Hematopoietic multipotent progenitor cell treated with erythropoietin and hydrocortisone succinate and interleukin-3 and kit ligand, for 15 days (in vitro differentiated cells): ENCODE measurements around the gene BDNF.
"Not testable (repeated sequence)": the region's sequence is repeated elsewhere in the genome, so short reads cannot be mapped to it uniquely, and the experiment has no call there.

Experiments used
- DNase-seq: peaks from one replicate; pipeline ENCODE4 v3.0.0-alpha.2; 2015; ENCODE audit warnings: low spot score

Gene BDNF

DNA sequence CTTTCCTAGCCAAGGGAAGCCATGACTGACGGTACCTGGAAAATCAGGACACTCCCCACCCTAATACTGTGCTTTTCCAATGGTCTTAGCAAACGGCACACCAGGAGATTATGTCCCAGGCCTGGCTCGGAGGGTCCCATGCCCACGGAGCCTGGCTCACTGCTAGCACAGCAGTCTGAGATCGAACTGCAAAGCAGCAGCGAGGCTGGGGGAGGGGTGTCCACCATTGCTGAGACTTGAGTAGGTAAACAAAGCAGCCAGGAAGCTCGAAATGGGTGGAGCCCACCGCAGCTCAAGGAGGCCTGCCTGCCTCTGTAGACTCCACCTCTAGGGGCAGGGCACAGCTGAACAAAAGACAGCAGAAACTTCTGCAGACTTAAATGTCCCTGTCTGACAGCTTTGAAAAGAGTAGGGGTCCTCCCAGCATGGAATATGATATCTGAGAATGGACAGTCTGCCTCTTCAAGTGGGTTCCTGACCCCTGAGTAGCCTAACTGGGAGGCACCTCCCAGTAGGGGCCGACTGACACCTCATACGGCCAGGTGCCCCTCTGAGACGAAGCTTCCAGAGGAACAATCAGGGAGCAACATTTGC, 34.6 kb downstream of the BDNF start:
- not testable (repeated sequence) for DNase-seq

DNA sequence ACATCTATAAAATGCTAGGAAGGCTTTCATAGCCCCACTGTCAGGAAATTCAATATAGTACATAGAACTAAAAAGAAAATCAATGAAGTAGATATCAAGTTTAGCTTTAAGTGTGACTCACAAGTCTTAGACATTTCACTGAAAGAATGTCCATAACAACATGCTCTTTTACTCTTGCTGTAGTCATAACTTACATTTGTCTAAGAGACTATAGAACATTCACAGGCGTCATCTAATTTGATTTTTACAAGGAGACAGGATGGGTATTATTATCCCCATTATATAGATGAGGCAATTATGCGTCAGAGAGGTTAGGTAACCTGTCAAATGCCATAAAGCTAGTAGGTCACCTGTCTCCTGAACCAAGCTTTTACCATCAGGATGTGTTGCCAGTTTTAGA, 36.9 kb downstream of the BDNF start:
- no peak for DNase-seq

DNA sequence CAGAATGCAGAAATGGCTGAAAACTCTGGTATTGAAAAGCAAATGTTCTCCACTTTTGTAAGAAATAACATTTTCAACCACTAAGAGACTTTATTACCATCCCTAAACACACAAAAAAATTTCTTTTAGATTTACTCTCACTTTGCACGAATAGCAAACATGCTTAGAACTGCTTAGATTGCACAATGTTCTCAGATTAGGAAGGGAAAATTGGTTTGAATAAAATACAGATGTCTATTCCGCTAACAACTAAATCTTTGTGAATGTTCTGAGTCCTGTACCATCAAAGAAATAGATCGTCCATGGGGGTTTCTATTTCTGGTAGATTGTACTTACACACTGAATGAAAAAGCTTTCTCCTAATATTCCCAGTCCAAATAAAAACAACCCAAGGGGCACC, 40.1 kb downstream of the BDNF start:
- DNase-seq, result no peak

DNA sequence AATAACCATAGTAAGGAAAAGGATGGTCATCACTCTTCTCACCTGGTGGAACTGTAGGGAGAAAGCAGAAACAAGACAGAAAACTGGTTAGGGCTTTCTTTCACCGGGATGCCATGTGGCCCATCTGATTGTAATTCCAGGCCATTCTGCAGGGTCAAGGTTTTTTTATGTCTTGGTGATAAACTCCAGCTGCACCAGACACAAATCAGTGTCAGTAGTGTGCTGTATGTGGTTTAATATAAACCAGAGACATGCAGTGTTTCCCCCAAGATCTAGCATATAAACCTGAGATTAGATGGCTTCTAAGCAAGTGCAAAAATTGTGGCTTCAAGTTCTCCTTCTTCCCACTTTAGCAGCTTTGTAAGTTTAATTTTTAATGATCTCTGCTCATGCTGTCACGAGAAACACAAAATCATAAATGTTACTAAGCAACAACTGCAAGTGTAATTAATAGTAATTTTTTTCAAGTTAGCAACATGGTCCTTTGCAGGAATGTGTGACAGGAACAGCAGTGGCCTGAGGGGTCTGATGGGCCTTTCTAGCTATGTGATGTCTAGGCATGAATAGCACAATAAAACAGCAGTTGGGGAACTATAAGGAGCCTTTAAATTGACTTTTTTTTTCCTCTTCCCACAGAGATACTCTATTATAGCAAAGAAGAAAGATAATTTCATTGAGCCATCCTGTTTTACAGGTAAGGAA, 41.6 kb downstream of the BDNF start:
- no peak for DNase-seq

DNA sequence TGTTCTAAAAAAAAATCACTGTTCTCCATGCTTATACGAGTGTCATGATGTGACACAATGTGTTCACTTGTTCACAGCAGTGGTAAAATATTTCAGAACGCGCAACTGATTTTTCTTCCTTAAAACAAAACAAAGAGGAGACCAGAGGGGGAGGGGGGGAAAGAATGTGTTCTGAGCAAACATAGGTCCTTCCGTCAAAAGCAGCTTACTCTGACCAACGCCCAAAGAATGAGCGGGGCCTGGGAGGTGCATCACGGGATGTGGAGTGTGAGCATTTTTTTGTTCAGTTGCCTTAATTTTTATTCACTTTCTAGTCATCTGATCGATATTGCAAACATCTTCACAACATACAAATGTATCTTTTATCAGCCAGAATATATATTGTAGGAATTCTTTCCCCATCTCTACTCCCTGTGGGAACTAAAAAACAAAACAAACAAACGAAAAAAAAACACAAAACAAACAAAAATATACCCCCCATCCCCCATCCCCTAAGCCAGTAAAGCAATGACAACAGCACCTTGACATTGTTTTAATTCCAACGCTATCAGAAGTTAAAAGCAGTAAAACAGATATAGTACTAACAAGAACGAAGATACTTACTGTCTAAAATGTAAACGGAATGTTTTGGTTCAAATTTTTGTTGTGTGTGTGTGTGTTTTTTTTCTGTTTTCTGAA, 43.3 kb downstream of the BDNF start:
- DNase-seq, result no peak

DNA sequence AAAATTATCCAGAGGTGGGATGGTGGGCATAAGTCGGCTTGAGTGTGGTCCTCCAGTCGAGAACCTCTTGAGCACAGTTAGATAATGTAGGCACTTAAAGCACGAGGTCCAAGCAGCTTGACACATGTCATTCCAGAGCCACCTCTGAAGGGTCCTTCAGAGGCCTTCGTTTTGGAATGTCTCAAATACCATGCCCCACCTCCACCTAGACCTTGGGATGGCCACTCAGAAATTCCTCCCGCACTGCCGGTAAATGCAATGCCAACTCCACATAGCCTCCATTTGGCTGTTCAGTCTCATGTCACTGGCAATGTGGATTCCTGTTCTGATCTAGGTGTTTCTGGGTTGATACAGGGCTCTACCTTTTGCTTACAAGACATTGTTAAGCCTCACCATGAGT, 43.9 kb downstream of the BDNF start:
- no peak for DNase-seq

DNA sequence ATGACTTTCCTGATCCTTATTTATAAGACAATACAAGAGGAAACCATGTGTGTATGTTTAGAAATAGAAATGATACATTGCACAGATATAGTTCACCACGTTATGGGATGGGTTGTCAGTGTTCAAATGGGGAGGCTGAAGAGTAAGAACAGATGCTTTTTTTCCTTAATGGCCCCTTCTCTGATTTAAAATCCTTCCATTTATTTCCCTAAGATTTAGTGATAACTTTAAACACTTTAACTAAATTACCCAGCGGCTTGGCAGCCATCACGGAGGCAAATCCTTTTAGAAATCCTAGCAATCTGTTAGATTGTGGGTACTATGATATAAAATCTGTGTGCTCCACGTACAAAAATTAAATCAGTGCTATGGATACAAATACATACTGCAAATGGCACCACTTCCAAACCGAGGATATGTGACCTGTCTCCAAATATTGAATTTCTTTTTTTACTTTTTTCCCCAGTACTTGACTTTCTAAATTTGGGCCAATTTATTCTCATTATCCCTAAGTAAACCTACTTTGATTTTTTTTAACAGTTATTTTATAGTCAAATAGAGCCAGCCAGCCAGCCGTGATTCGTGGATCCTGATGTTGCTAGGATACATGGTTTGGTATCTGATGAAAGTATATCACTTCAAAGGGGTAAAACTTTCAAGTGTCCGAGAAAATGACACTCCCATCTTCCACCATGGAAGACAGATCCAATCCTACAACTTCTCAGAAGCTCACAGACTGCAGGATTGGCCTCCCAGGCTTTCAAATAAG, 46.1 kb downstream of the BDNF start:
- no peak for DNase-seq

DNA sequence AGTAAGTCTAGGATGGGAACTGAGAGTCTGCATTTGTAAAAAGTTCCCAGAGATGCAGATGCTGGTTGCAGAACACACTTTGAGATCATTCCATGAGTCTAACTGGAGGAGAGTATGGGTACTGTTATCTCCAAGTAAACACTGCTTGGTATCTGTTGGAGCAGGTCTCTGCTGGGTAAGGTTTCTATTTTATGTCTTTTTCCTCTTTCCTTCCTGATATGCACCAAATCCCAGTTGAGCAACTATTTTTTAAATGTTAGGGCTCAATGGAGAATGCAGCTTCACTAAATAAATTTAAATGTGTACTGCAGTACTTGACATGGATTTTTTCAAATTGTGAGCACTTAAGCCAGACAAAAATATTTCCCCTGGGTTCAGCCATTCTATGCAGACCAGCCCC, 48.5 kb downstream of the BDNF start:
- no peak for DNase-seq

DNA sequence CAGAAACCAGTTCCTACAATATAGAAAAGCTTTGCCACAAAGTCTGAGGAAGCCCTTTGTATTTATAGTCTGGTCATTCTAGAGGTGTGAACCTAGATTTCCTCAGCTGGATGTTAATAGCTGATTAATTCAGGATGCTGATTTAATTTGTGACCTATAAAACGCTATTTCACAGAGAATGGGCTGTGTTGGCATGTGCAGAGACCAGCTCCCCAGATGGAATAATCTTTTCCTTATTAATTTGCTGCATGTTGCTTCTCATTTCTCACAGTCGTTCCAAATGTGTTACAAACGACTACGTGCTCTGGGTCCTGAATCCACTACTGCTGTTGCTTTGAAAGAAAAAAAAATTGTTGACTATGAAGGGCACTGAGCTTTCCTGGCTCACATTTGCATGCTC, 49.3 kb downstream of the BDNF start:
- DNase-seq, result no peak

DNA sequence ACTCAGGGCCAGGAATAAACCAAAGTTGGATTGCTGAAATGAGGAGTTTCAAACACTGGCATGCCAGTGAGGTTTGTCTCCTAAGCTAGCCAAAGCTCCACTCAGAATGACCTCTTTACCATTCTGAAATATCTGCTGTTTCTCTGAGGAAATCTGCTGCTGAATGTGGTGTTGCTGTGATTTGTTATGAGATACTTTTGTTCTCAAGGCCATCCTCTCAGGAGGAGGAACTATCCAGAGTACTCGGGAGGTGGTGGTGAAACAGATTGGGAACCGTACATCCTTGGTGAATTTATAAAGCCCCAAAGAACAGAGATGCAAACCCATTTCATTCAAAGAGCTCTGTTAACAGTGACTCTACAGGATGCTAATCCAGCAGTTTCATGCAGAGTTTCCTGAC, 50.5 kb downstream of the BDNF start:
- no peak for DNase-seq

DNA sequence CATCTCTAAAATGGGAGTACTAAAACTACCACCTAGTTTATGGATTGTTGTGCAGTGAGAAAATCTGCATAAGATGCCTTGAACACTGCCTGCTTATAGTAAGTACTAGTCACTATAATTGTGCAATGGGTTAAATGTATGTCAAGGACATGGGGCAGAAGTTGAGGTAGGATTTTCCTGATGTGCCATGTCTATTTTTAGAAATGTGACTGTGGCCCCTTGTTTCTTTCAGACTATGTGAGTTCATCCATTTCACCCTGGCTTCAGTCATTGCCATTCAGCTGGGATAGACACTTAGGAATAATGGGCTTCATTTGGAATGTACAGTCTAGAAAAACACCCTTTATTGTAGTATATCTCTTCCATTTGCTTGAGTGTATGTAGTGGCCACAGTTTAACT, 51.4 kb downstream of the BDNF start:
- no peak for DNase-seq

DNA sequence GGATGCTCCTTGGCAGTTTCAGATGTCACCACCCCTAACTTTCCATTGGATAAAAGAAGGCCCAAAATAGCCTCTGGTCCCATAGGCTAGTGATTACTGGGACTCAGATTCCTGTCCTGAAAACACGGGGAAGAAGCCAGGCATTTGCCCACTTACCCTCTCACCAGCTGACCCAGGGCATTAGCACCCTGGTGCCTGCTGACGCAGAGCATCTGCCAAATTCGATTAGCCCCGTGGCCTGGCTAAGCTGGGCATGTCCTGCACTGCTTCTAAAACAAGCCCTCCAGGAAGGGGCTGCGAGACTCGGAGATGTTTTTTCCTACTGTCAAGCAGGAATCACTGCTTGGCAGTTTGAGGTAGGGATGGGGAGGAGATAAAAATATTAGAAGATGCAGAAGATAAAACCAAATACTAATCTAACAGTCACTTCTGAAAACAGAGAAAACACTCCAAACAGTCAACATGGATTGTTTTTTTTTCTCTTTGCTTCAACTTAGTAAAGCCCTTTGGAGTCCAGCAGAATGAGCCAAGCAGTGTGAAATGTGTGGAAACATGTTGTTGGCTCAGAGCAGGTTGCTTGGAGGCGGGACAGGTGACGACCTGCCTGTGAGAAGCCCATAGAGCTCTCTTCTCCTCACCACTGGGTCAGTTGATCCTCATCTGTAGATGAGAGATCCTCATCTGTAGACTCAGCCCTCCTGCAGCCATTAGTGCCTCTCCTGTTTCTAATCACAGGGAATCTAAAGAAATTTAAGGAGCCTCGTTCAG, 54.0 kb downstream of the BDNF start:
- DNase-seq, result no peak

DNA sequence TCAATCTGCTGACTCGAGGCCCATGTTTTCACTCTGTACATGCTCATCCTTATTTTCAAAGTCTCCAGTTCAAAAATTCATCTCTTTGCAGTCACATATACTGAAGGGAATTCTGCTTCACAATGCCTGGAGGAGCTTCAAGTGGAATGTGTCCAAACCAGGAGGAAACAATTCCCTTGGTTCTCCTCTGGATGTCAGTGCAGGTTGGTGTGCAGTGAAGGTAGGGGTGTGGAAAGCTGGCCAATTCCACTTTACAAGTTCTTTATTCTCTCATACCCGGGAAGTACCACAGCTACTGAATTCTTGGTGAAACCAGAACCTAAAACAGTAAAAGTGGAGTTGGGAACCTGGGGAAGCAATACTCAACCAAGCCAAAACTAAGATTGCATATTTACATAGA, 57.3 kb downstream of the BDNF start:
- DNase-seq, result no peak

DNA sequence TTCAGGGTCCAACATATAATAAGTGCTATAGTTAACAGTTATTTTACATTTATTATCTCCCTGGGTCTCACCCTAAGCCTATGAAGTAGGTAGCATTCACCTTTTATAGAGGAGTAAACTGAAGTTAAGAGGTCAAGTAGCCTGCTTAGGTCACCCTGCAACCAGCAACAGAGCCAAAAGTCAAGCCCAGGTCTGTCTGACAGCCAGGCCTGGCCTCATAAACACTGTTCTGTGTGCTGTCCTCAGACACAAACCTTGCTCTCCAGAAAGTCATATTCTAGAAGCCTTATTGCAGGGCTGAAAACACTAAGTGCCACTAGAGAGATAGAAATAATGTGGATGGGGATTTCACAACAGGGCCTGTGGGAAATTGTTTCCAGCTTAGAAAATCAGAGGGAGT, 59.3 kb downstream of the BDNF start:
- DNase-seq, result no peak

DNA sequence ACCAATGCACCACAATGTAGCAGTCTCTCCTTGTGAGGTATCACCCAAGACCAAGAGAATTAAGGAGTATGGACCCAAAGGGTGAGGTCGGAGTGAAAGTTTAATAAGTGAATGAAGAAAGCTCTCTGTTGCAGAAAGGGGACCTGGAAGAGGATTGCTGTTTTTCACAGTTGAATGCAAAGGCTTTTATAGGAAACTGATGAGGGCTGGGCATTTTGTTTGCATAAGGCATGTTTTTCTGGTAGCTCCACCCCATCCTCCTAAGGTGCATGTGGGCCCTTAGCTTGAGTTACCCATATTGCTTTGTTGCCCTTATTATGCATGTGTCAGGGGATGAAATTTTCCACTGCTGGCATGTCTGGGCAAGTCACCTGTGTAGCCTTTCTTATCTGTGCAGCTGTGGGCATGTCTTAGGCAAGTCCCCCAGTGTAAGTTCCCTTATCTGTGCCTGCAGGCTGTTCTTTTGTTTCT, 64.7 kb downstream of the BDNF start:
- DNase-seq, result no peak

DNA sequence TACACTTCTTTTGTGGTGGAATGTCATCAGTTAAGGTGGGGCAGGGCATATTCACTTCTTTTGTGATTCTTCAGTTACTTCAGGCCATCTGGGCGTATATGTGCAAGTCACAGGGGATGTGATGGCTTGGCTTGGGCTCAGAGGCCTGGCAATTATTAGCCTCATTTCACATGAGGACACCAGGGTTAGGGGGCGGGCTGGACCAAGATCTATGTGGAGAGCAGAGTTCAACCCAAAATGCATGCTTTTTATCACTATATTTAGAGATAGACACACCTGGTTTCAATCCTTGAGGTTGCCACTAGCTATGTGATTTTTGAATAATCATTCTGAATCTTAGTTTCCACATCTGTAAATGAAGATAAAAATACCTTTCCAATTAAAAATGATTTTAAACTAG, 65.5 kb downstream of the BDNF start:
- DNase-seq, result not testable (repeated sequence)

DNA sequence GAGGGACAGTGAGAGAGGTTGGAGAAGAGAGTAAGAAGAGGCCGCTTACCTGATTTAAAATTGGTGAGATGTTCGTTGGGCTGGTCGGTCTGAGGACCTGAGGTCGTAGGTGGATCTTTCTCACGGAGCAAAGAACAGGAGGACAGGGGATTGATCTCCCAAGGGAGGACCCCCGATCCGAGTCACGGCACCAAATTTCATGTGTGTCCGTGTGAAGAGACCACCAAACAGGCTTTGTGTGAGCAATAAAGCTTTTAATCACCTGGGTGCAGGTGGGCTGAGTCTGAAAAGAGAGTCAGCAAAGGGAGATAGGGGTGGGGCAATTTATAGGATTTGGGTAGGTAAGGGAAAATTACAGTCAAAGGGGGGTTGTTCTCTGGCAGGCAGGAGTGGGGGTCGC, 66.0 kb downstream of the BDNF start:
- not testable (repeated sequence) for DNase-seq

DNA sequence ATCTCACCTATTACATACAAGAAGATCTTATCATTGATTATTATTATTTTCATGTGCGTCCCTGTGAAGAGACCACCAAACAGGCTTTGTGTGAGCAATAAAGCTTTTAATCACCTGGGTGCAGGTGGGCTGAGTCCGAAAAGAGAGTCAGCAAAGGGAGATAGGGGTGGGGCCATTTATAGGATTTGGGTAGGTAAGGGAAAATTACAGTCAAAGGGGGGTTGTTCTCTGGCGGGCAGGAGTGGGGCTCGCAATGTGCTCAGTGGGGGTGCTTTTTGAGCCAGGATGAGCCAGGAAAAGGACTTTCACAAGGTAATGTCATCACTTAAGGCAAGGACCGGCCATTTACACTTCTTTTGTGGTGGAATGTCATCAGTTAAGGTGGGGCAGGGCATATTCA, 71.2 kb downstream of the BDNF start:
- DNase-seq, result not testable (repeated sequence)

DNA sequence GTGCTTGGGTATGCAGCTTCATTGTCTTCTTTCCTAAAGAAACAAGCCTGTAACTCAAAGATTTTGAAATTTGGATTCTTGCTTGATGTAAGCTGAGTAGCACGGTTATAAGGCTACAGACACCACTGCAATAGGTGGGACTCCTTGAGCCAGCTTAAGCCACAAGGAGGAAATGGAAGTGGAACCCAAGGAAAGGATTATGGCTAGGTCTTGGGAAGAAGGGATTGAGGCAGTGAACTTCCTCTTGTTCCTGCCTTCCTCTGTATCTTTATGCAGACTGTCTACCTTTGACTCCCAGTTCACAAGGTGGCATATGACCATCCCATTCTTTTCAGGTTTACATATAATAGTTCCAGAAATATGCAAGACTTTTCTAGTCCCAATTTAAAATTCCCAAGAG, 72.3 kb downstream of the BDNF start:
- no peak for DNase-seq

DNA sequence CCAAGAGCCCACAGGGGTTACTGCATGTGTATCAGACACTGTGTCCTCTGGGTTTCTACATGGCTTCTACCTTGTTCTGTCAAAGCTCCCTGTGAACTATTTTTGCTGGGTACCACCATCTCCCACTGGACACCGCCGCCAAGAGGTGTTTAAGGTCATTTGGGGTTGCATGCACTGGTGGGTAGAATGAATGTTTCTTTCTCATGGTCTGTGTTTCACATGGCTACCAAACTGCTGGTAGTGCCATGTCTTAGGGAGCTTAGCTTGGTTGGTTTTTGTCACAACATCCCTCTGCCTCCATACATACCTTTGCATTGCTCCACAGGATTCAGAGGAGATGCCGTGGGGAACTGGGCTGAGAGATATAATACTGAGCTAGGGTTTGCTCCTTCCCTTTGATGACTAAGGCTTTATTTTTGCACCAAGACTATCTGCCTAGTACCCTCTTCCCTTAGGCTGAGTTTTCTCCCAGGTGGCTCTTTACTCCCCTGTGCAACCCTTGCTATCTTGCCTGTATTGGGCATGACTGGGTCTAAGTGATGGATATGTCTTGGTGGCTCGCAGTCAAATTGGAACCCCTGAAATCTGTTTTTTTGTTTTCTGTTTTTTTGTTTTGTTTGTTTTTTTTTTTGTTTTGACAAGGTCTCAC, 73.2 kb downstream of the BDNF start:
- DNase-seq, result no peak

DNA sequence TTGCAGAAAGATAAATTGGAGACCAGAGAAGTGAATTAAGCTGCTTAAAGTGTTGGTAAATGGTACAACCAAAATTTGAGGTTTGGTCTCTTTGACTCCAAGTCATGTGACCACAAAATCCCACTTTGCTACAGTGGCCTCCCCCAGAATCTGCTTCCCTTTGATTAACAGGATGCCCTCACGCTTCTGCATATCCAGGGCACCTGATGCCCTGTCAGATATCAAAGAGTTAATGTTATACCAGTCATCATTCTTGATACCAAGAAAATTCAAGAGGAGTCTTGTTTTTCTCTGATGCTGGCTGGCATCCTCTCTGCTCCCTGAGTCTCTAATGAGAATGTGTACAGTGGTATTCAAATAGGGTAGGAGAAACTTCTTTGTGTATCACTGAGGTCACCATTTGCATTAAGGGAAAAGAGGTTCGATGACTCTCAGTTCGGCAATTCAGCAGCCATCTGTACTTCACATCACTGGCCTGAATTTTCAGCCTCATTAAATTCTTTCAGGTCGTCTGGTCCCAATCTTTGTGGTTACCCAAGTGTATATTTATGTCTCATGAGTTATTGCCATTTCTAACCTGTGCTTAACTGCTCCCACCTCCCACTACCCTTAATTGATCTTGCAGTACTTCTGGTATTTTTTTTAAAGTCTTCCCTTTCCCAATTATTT, 73.9 kb downstream of the BDNF start:
- DNase-seq, result no peak
